AG04450 (cell line): Measurements from ENCODE around the gene SET. TPM values are rescaled to one million over a fixed set of nuclear protein-coding genes. Genes with fewer than 3 reads are reported as not detected.

Source experiments
- CTCF ChIA-PET: fragments of 300-600, 350-600 bp; formaldehyde crosslinking; extraction: SDS; loops from one replicate; lab custom pipeline; 2022; ENCODE audit warnings: antibody characterized with exemption, inconsistent platforms; lab: Charles Lee
- POLR2A ChIA-PET: fragments of 350-600 bp; formaldehyde crosslinking; extraction: SDS; loops from one replicate; lab custom pipeline; 2021; ENCODE audit warnings: antibody characterized with exemption, inconsistent platforms; lab: Yijun Ruan, JAX
- DNase-seq: peaks from one replicate; pipeline ENCODE4 v3.0.0-alpha.2; 2011; ENCODE audit warnings: low read depth, low spot score
- H3K27ac ChIP-seq: one replicate; pipeline ENCODE4 v1.5.1; 2012; ENCODE audit warnings: low read depth, low read length, control low read depth
- H3K27me3 ChIP-seq: one replicate; pipeline ENCODE4 v1.6.0; 2012; ENCODE audit warnings: low read length; ENCODE audit not compliant: control insufficient read depth, insufficient read depth
- H3K4me3 ChIP-seq: 2 replicates; pipeline ENCODE4 v1.5.1; 2011; ENCODE audit warnings: mild to moderate bottlenecking, low read depth, low read length, control low read depth
- H3K9me3 ChIP-seq: 2 replicates; pipeline ENCODE4 v1.5.1; 2012; ENCODE audit warnings: low read length; ENCODE audit not compliant: control insufficient read depth, insufficient read depth
- CTCF ChIP-seq: IDR thresholded peaks from 2 replicates; pipeline ENCODE4 v1.5.1; 2011; ENCODE audit warnings: low read depth, low read length, control low read depth, inconsistent platforms
- polyA plus RNA-seq: library from polyadenylated mRNA; depleted of rRNA; stranded (reverse); fragments of >200 nt; gene quantifications from 2 replicates; pipeline ENCODE4 v1.2.3, GENCODE V29; 2011

Gene SET
- polyA plus RNA-seq, 1 experiment, result 259 TPM

DNA sequence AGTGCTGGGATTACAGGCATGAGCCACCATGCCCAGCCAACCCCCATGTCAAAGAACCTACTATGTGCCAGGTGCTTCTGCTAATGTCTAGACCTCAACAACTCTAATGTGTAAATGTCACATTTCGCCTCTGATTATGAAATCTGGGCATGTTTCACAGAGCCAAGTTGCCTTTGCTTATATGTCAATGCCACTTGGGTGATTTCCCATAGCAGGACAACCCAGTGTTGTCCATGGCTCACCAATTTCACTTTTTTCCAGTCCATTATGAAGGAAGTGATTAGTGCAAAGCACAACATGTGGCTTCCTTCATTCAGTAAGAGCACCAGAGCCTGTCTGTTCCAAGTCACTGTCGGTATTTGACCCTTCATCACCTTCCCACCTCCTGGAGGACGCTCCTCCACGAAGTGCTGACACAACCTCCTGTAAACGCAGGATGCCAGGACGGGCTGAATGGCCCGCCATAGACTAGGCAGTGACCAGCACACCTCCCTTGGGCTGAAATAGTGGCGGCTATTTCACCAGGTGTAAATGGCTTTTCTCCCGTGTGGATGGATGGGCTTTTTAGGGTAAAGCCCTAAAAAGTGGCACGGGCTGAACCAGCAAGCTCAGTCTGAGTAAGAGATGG is 12.3 kb downstream of the SET start:
- POLR2A ChIA-PET, result no interaction called here
- CTCF ChIA-PET, result interaction anchor here (0.7 to 1.5 kb wide), 7 partner anchors 8 to 225 kb away, joined by 3 to 11 read pairs (median 3); no protein-coding TSS in a partner anchor
- no peak for TF ChIP-seq CTCF

DNA sequence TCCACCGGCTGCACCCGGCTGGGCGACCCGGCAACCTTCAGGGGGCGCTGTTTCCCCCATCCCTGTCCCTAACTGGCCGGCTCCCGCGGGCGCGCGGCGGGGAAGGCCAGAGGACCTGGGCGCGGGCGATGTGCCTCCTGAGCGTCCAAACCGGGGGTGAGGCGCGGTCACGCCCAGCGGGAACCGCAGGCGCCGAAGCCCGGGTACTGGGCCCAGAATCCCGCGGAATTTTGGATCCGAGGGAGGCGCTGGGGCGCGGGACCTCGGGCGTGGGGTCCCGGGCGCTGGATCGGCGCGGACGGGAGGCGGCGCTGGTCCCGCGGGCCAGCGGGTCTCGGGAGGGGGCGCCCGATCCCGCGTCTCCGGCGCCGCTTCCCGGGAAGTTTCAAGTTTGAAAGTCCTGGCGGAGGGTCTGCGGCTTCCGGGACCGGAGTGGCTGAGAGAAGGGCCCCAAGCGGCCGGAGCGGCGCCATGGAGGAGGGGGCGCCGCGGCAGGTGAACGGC is 13.5 kb downstream of the SET start, which contains the start of gene PKN3:
PKN3 (plus strand) TSS at position 59 of the 504 bp plus-strand sequence; CDS start at position 472, 413 bp downstream.
- ChIA-PET POLR2A (interaction anchor here (1.0 kb wide), 1 partner anchor 54 kb away, joined by 7 read pairs; no protein-coding TSS in a partner anchor), CTCF (interaction anchor here (0.5 to 1.5 kb wide), 19 partner anchors 8 to 224 kb away, joined by 3 to 11 read pairs (median 4); no protein-coding TSS in a partner anchor)
- Histone ChIP-seq H3K4me3 (peak within 1 kb of the TSS; percentile 69), H3K27ac (no peak within 1 kb of the TSS), H3K9me3 (no peaks in the 10 kb centered on the region; the same call in 1 of the 2 replicates), H3K27me3 (no peaks in the 10 kb centered on the region)
- DNase-seq, result no peak
- TF ChIP-seq CTCF, result peak; percentile 79

More for the DNA sequence above, 12.3 kb downstream of the SET start:
- no peaks in the 10 kb centered on the region for H3K27me3 ChIP-seq
- H3K9me3 ChIP-seq, result no peaks in the 10 kb centered on the region; the same call in 1 of the 2 replicates
- DNase-seq, result no peak
- H3K4me3 ChIP-seq, result no peak overlapping the region
- H3K27ac ChIP-seq, result no peak overlapping the region

GRCh38 chr9:128702949-128703615 is 14.1 kb downstream of the SET start:
- DNase-seq, result no peak
- ChIA-PET POLR2A (no interaction called here), CTCF (no interaction called here)
- TF ChIP-seq CTCF, result no peak
- Histone ChIP-seq H3K4me3 (peak overlapping the region; percentile 69), H3K27me3 (no peaks in the 10 kb centered on the region), H3K27ac (no peak overlapping the region), H3K9me3 (no peaks in the 10 kb centered on the region; the same call in 1 of the 2 replicates)

- POLR2A ChIA-PET, result interaction anchor here (0.6 kb wide), 1 partner anchor 333 kb away, joined by 7 read pairs; the partner anchor contains the start of gene MIGA2
- CTCF ChIA-PET, result no interaction called here
- no peak overlapping the region for H3K27ac ChIP-seq
- no peaks in the 10 kb centered on the region; the same call in 1 of the 2 replicates for H3K9me3 ChIP-seq
- no peak for TF ChIP-seq CTCF
- H3K4me3 ChIP-seq, result no peak overlapping the region; the same call in 1 of the 2 replicates
- H3K27me3 ChIP-seq, result no peaks in the 10 kb centered on the region
- no peak for DNase-seq
These were observed 14.8 kb downstream of the SET start for GRCh38 chr9:128703616-128704355.
